Right lobe of liver (tissue), 6 donors: ENCODE data around the gene GMDS. TPM values are rescaled to one million over a fixed set of nuclear protein-coding genes. Genes with fewer than 3 reads are reported as not detected.

Experiments
- ATAC-seq, 4 donors: fragments of 200-7000 bp; cut with Tn5 transposase; one replicate each; pipeline ENCODE4 v1.9.1; 2020; ENCODE audit warnings: mild to moderate bottlenecking in 4 of 4, moderate library complexity in 4 of 4
- DNase-seq, 3 donors: peaks; one replicate each; pipeline ENCODE4 v3.0.0-alpha.2; 2020
- H3K27ac ChIP-seq, 3 donors: fragments of 200-600 bp; one replicate each; pipeline ENCODE4 v1.8.0; 2022
- H3K27me3 ChIP-seq, 2 donors: fragments of 200-600 bp; one replicate each; pipeline ENCODE4 v1.8.0; 2022
- H3K36me3 ChIP-seq, 4 donors: fragments of 200-600 bp; sonication (generic) in 1 of 4; one replicate each; pipeline versions ENCODE4 v1.5.1 to v1.8.0; 2017 to 2022; ENCODE audit warnings: control low read depth in 1 of 4
- H3K4me1 ChIP-seq, 4 donors: fragments of 200-600 bp; sonication (generic) in 1 of 4; one replicate each; pipeline versions ENCODE4 v1.5.1 to v1.8.0; 2017 to 2022; ENCODE audit warnings: control low read depth in 1 of 4
- H3K4me3 ChIP-seq, 3 donors: fragments of 200-600 bp; one replicate each; pipeline ENCODE4 v1.8.0; 2022
- H3K9me3 ChIP-seq, 4 donors: fragments of 200-600 bp; sonication (generic) in 1 of 4; one replicate each; pipeline versions ENCODE4 v1.5.1 to v1.8.0; 2017 to 2022; ENCODE audit warnings: control low read depth in 1 of 4
- CTCF ChIP-seq, 4 donors: fragments of 200-600 bp in 3 of 4; fragments of 450-650 bp in 1 of 4; IDR thresholded peaks; one replicate each; pipeline versions ENCODE4 v1.5.1 to v1.8.0; 2016 to 2022; ENCODE audit warnings: antibody characterized with exemption in 4 of 4, mild to moderate bottlenecking in 2 of 4
- POLR2A ChIP-seq: fragments of 450-650 bp; IDR thresholded peaks from one replicate; pipeline ENCODE4 v1.6.1; 2017; ENCODE audit warnings: antibody characterized with exemption, mild to moderate bottlenecking
- WGBS: methylation state at CpG from one replicate; pipeline ENCODE4 v1.1.6; 2018; ENCODE audit warnings: low coverage, low lambda C conversion rate; ENCODE audit not compliant: insufficient coverage; ENCODE audit errors: missing lambda C conversion rate; 5-methylcytosine and 5-hydroxymethylcytosine counted together
- intact Hi-C, 2 donors: fragments of 100-400 bp; cut with DNase I; formaldehyde crosslinking; loops; one replicate each; pipeline versions ENCODE4 v1.11.2 to v1.14.1; 2022
- total RNA-seq, 6 experiments: library from RNA; depleted of rRNA in 2 of 6; stranded (reverse); fragments of >200 nt in 2 of 6; fragmentation: NEBNext Ultra II Directional in 3 of 6; extraction: Animal tissue kit (Norgen Biotek cat#: 25700) in 3 of 6; gene quantifications; one replicate each; pipeline versions ENCODE4 v1.1.0 to v1.2.4, GENCODE V29; 2016 to 2023
- donor health status: DM: no; HTN: yes; CAD: no.
- donor health status: DM: no; HTN: no; CAD: no.
- donor health status: DM: no; HTN: no; CAD: no.
- donor health status: DM: no; HTN: yes; CAD: no.
- donor health status: DM: no; HTN: yes; CAD: no.

The GMDS gene
- total RNA-seq, 6 experiments from 2014 or later: 15.9 to 34.4 (median 23.4) TPM

GRCh38 chr6:2220154-2220553 is 25.3 kb downstream of the GMDS start:
- Histone ChIP-seq H3K4me3 (no peak overlapping the region), H3K36me3 (no peaks in the 10 kb centered on the region), H3K27me3 (no peaks in the 10 kb centered on the region), H3K27ac (no peak overlapping the region), H3K4me1 (peaks cover 0 to 3% (median under 1%) of the 10 kb centered on the region in 4 donors), H3K9me3 (no peaks in the 10 kb centered on the region)
- no peak for TF ChIP-seq CTCF (IDR thresholded peaks at IDR 0.05)
- TF ChIP-seq POLR2A: no peak
- WGBS: 90% methylated on average over 4 of the region's 6 CpGs
- intact Hi-C loops: no loop called here
- DNase-seq (no peak), ATAC-seq (no peak)

- Histone ChIP-seq H3K9me3 (no peaks in the 10 kb centered on the region), H3K36me3 (no peaks in the 10 kb centered on the region), H3K27me3 (no peaks in the 10 kb centered on the region), H3K27ac (no peak overlapping the region), H3K4me1 (no peaks in the 10 kb centered on the region), H3K4me3 (no peak overlapping the region)
- ATAC-seq (no peak), DNase-seq (no peak)
- intact Hi-C loops: no loop called here
- no peak for TF ChIP-seq CTCF (IDR thresholded peaks at IDR 0.05)
- TF ChIP-seq POLR2A: no peak
- WGBS: 94% methylated on average over 6 of the region's 6 CpGs
Observed at GRCh38 chr6:2218866-2219265, 26.5 kb downstream of the GMDS start.

GRCh38 chr6:2216794-2217383 is 28.5 kb downstream of the GMDS start:
- 89% methylated on average over 7 of the region's 13 CpGs for WGBS
- intact Hi-C loops: no loop called here
- ATAC-seq (no peak), DNase-seq (no peak)
- H3K4me3 ChIP-seq: no peak overlapping the region
- H3K27ac ChIP-seq: no peak overlapping the region
- TF ChIP-seq CTCF (IDR thresholded peaks at IDR 0.05) (no peak), POLR2A (no peak)
- H3K27me3 ChIP-seq: no peaks in the 10 kb centered on the region
- H3K36me3 ChIP-seq: no peaks in the 10 kb centered on the region
- no peaks in the 10 kb centered on the region for H3K9me3 ChIP-seq
- H3K4me1 ChIP-seq: no peaks in the 10 kb centered on the region

- H3K4me3 ChIP-seq: no peak overlapping the region
- ATAC-seq (no peak), DNase-seq (no peak)
- H3K27ac ChIP-seq: no peak overlapping the region
- intact Hi-C loops: no loop called here
- no peaks in the 10 kb centered on the region for H3K36me3 ChIP-seq
- H3K9me3 ChIP-seq: no peaks in the 10 kb centered on the region
- 88% methylated on average over 3 of the region's 3 CpGs for WGBS
- H3K27me3 ChIP-seq: no peaks in the 10 kb centered on the region
- no peaks in the 10 kb centered on the region for H3K4me1 ChIP-seq
- TF ChIP-seq POLR2A: no peak
- TF ChIP-seq CTCF (IDR thresholded peaks at IDR 0.05): no peak
Observed at GRCh38 chr6:2215342-2215741, 30.1 kb downstream of the GMDS start.

- no peak for DNase-seq
- Histone ChIP-seq H3K27me3 (no peaks in the 10 kb centered on the region), H3K4me3 (no peak overlapping the region), H3K36me3 (no peaks in the 10 kb centered on the region), H3K4me1 (no peaks in the 10 kb centered on the region), H3K9me3 (no peaks in the 10 kb centered on the region), H3K27ac (no peak overlapping the region)
- no peak for ATAC-seq
- no peak for TF ChIP-seq CTCF (IDR thresholded peaks at IDR 0.05)
- no peak for TF ChIP-seq POLR2A
- WGBS: 89% methylated on average over 2 of the region's 2 CpGs
- intact Hi-C loops: no loop called here
Observed at GRCh38 chr6:2213086-2213485, 32.3 kb downstream of the GMDS start.
